ENCODE measurements around the gene TBKBP1.
A peak's percentile ranks its signal among the peaks of the same experiment; 100 is the strongest.

TBKBP1 gene

GRCh38 chr17:47693731-47694580 lies at the start of gene TBKBP1:
TSS of gene TBKBP1 (plus strand) at chr17:47694161. CDS start at chr17:47696113, 1,952 bp downstream.
- DNase-seq = peak; percentile 92

- no peak for DNase-seq
These were observed 49.6 kb upstream of the TBKBP1 start for GRCh38 chr17:47644324-47644723.

GRCh38 chr17:47649153-47649971 lies 44.6 kb upstream of the TBKBP1 start, which contains the start of gene KPNB1:
TSS of gene KPNB1 (plus strand) at chr17:47649919. CDS start at chr17:47650245, 326 bp downstream.
- DNase-seq = peak; percentile 100

- DNase-seq = no peak
These were observed 43.9 kb upstream of the TBKBP1 start for GRCh38 chr17:47649972-47650524.

GRCh38 chr17:47650525-47651522 lies 43.1 kb upstream of the TBKBP1 start:
- DNase-seq = peak; percentile 97

GRCh38 chr17:47651704-47652103 lies 42.3 kb upstream of the TBKBP1 start:
- no peak for DNase-seq

GRCh38 chr17:47652570-47652969 lies 41.4 kb upstream of the TBKBP1 start:
- no peak for DNase-seq

- DNase-seq = no peak
These were observed 40.5 kb upstream of the TBKBP1 start for GRCh38 chr17:47653442-47653841.

- no peak for DNase-seq
These were observed 39.0 kb upstream of the TBKBP1 start for GRCh38 chr17:47654991-47655390.

GRCh38 chr17:47660064-47660492 lies 33.9 kb upstream of the TBKBP1 start:
- no peak for DNase-seq

GRCh38 chr17:47663912-47664623 lies 29.9 kb upstream of the TBKBP1 start:
- DNase-seq = no peak

GRCh38 chr17:47664624-47664941 lies 29.4 kb upstream of the TBKBP1 start:
- no peak for DNase-seq

- no peak for DNase-seq
These were observed 28.3 kb upstream of the TBKBP1 start for GRCh38 chr17:47665655-47666054.

- no peak for DNase-seq
These were observed 24.9 kb upstream of the TBKBP1 start for GRCh38 chr17:47669081-47669480.

- DNase-seq = no peak
These were observed 23.9 kb upstream of the TBKBP1 start for GRCh38 chr17:47670064-47670463.

- DNase-seq = no peak
These were observed 19.5 kb upstream of the TBKBP1 start for GRCh38 chr17:47674499-47674898.

GRCh38 chr17:47675380-47676198 lies 18.4 kb upstream of the TBKBP1 start:
- DNase-seq = no peak

GRCh38 chr17:47676199-47676472 lies 17.8 kb upstream of the TBKBP1 start:
- no peak for DNase-seq

GRCh38 chr17:47676510-47677165 lies 17.3 kb upstream of the TBKBP1 start:
- no peak for DNase-seq

GRCh38 chr17:47678196-47678595 lies 15.8 kb upstream of the TBKBP1 start:
- no peak for DNase-seq

All from left hindlimb (tissue), 1 donor.